Medulla oblongata (tissue), 1 donor: ENCODE measurements around the gene KAT8.
A peak's percentile ranks its signal among the peaks of the same experiment; 100 is the strongest.
"Not testable (repeated sequence)": the region's sequence is repeated elsewhere in the genome, so short reads cannot be mapped to it uniquely, and the experiment has no call there.

Experiments used
- DNase-seq: peaks from one replicate; pipeline ENCODE4 v3.0.0-alpha.2; 2015; ENCODE audit errors: extremely low spot score

Gene KAT8

GRCh38 chr16:31148896-31149295, 31.4 kb downstream of the KAT8 start:
- no peak for DNase-seq

GRCh38 chr16:31149332-31149731, 31.9 kb downstream of the KAT8 start:
- no peak for DNase-seq

GRCh38 chr16:31149894-31150890, 32.7 kb downstream of the KAT8 start, which contains the start of gene PRSS36:
Gene PRSS36 (minus strand): TSS chr16:31150066. CDS start chr16:31150035, 31 bp downstream.
- DNase-seq = no peak

- not testable (repeated sequence) for DNase-seq
These were observed 33.5 kb downstream of the KAT8 start for GRCh38 chr16:31150976-31151375.

- peak; percentile 40 for DNase-seq
These were observed 39.7 kb downstream of the KAT8 start for GRCh38 chr16:31157136-31157535.

- no peak for DNase-seq
These were observed 49.9 kb downstream of the KAT8 start for GRCh38 chr16:31167315-31167714.

GRCh38 chr16:31168848-31169247, 51.4 kb downstream of the KAT8 start:
- DNase-seq = no peak

GRCh38 chr16:31170048-31170447, 52.6 kb downstream of the KAT8 start:
- DNase-seq = not testable (repeated sequence)

GRCh38 chr16:31177136-31177535, 59.7 kb downstream of the KAT8 start:
- no peak for DNase-seq

- DNase-seq = peak; percentile 14
These were observed 61.8 kb downstream of the KAT8 start for GRCh38 chr16:31179219-31179746.

GRCh38 chr16:31179747-31180459, 62.4 kb downstream of the KAT8 start, which contains the start of gene FUS:
Gene FUS (plus strand): TSS chr16:31180139. CDS start chr16:31180215, 76 bp downstream.
- peak; percentile 96 for DNase-seq
